SH-SY5Y (cell line): Measurements from ENCODE around the gene DUSP6.

Experiments used
- GATA2 ChIP-seq: IDR thresholded peaks from 2 replicates; pipeline ENCODE4 v1.6.1; 2011; ENCODE audit warnings: mild to moderate bottlenecking, low read depth, low read length
- GATA3 ChIP-seq: IDR thresholded peaks from 2 replicates; pipeline ENCODE4 v1.6.1; 2011; ENCODE audit warnings: low read depth, mild to moderate bottlenecking, low read length, moderate library complexity

DUSP6 gene

DNA sequence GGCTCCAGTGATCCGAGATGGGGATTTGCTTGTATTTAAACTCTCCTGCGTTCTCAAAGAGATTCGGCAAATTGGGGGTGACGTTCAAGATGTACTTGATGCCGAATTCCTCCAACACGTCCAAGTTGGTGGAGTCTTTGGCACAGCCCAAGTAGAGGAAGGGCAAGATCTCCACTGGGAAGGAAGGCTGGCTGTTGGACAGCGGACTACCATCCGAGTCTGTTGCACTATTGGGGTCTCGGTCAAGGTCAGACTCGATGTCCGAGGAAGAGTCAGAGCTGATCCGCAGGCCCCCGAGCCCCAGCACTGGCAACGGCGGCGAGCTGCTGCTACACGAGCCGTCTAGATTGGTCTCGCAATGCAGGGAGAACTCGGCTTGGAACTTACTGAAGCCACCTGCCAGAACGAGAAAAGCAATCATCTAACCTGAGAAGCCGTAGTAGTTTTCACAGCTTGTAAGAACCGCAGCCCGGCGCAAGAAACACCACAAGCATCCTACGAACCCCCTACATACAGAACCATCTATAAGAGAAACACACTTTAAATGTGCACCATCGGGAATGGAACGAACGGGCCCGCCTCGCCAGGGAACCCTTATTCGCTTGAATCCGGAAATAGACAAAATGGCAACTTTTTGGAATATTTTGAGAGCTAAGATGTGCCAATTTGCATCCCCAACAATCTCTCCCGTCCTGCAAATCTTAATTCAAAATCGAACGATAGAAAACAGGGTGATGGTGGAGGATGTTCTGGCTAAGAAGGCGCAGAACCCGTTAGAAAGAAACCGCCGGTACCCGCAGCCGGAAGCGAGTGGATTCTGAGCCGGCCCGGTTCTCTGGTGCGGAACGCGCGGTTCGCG lies 1.4 kb downstream of the DUSP6 start:
- no peak for TF ChIP-seq GATA3
- no peak for TF ChIP-seq GATA2

DNA sequence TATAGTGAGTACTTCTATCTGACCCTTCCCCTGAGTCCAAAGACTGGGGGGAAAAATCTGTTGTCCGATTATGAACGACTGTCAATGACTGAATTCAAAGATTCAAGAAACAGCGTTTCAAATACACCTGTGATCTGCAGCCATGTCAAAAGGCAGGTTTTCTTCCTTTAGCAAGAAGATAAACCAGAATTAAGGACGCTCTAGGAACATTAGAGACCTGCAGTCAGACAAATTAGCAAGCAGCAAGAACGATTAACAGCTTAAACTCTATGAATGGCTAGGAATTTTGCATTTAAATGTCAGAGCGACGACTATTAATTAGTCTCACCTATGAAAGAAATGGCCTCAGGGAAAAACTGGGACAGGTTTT lies 2.1 kb downstream of the DUSP6 start:
- TF ChIP-seq GATA3: no peak
- no peak for TF ChIP-seq GATA2

GRCh38 chr12:89349814-89350213 lies 2.5 kb downstream of the DUSP6 start:
- no peak for TF ChIP-seq GATA3
- no peak for TF ChIP-seq GATA2

DNA sequence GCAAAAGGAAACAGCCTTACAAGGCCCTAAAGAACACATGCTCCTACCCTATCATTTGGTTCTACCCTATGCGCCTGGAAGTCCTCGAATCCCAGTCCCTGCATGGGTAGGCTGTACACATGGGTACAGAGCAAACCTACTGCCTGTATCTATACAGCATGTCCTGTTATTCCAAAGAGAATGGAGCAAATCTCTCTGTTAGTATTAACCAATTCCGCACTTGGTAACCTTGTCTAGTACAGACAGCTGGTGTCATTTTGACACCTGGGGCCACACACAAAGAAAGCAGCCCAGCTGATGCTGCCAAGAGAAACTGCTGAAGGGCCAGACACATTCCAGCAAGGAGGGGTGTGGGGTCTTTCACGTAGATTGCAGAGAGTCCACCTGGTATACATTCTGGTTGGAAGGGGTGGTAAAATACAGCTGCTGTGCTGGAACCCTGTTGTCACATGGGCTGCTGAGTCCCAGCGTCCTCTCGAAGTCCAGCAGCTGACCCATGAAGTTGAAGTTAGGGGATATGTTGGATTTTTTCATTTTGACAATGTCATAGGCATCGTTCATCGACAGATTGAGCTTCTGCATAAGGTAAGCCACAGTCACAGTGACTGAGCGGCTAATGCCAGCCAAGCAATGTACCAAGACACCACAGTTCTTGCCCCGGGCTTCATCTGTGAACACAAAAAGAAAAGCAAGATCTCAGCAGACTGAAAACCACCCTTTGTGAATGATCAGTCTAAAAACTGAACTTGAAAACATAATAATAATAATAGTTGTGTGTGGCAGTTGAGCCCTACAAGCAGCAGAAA lies 3.2 kb downstream of the DUSP6 start:
- no peak for TF ChIP-seq GATA2
- no peak for TF ChIP-seq GATA3

- TF ChIP-seq GATA2 (no peak), GATA3 (no peak)
Measured at GRCh38 chr12:89347325-89347829, 4.9 kb downstream of the DUSP6 start.

GRCh38 chr12:89346741-89347324 lies 5.5 kb downstream of the DUSP6 start:
- TF ChIP-seq GATA2 (no peak), GATA3 (no peak)

DNA sequence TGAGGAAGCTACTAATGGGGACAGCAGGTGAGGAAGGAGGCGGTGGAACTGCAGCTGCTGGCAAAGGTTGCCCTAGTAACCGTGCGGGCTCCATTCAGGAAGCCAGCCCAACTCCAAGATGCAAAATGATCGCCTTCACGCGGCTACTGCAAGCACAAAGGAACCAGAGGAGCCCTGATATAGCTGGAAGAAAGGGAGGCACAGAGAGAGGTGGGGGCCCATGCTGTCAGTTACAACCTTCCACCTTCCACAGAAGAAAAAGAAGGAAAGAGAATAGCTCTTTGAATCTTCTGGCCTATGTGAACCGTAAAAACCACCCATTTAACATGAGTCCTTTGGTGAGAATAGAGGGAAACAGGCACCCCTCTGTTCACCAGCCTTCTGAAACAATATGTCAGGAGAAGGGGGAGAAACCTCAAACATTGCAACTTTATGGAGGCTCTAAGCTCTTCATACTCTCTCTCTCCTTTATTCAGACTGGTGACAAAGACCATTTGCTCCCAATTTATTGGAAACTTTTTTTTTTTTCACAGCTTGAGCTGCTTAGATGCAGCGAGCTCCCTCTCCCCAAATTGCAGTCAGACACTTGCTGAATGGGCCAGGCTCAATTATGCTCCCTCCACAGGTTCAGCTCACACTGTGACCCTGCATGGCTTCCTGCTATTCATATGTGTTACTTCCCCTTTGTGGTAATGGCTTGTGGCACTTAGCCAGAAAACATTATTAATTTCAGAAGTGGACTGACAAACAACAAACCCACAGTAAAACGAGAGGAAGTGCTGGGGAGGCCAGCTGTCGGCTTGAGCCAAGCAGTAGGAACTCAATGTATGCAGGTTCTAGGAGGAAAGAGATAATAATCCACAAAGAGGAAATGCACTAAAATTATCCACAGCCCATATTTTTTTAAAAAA lies 6.2 kb downstream of the DUSP6 start:
- TF ChIP-seq GATA2: no peak
- TF ChIP-seq GATA3: no peak

GRCh38 chr12:89345376-89345775 lies 6.9 kb downstream of the DUSP6 start:
- TF ChIP-seq GATA2 (no peak), GATA3 (no peak)

DNA sequence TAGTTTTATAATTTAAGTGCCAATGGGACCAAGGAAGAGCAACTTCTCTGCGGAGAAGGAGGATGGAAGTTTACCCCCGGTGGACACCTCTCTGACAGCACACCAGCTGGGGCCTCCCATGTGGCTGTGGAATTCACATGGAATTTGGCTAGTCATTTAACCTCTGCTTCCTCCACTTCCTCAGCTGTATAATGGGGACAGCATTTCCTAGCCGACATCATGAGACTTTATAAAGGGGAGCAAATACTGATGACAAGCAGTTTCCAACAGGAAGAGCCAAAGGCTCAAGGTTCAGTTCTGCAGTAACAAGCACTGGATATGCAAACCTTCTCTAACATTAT lies 7.5 kb downstream of the DUSP6 start:
- no peak for TF ChIP-seq GATA2
- no peak for TF ChIP-seq GATA3

DNA sequence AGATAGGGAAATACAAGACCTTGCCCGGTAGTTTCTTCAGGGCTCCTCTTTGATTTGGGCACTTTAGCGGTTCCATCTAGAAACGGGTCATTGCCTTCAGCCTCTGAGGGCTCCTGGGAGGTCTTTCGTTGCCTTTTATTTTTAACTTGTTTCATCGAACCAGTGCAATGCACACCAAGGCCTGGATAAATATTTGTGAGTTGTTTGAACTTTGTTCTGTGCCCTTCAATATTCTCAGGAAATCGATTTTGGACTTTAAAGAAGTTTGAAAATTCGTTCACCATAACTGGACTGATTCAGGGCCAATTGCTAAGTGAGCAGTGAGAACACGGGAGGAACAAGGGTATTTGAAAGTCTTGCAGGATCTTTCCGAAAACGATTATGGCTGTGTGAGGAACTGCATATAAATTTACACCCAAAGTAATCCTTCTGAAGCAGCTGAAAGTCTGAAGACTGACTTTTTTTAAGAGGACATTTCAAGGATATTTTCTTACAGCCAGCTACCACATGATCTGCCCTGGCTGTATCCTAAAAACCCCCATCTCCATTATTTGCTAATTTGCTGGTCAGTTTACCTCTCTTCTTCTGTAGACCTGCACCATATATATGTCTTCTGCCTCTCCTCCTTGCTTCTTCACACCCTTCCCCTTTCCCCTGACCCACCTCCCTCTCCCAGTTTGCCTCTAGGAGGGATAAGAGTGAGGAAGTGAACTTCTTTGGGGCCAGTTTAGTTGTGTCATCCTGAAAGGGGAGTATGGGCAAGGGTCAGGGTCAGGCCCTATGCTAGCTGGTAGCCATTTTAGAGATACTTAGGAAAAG lies 8.0 kb downstream of the DUSP6 start:
- TF ChIP-seq GATA2: no peak
- TF ChIP-seq GATA3: no peak

- no peak for TF ChIP-seq GATA2
- no peak for TF ChIP-seq GATA3
Measured at GRCh38 chr12:89343127-89343526, 9.2 kb downstream of the DUSP6 start.

- TF ChIP-seq GATA3 (no peak), GATA2 (no peak)
Measured at GRCh38 chr12:89340861-89341260, 11.4 kb downstream of the DUSP6 start.

- TF ChIP-seq GATA2: no peak
- no peak for TF ChIP-seq GATA3
Measured at GRCh38 chr12:89339526-89339925, 12.8 kb downstream of the DUSP6 start.
